Dermis blood vessel endothelial cell (primary cell): ENCODE data around the gene ALOXE3. TPM values are rescaled to one million over a fixed set of nuclear protein-coding genes. Genes with fewer than 3 reads are reported as not detected.

Experiments used
- DNase-seq: peaks from one replicate; pipeline ENCODE4 v3.0.0; 2010
- total RNA-seq: library from RNA; depleted of rRNA; stranded (reverse); fragments of >200 nt; gene quantifications from 2 replicates; pipeline ENCODE4 v1.2.3, GENCODE V29; 2014

Gene ALOXE3
- 0.05 TPM in 1 of 2 replicates, not detected in the other for total RNA-seq

- DNase-seq, result peak; percentile 52
Observed at GRCh38 chr17:8117980-8118768, at the start of gene ALOXE3. Gene ALOXE3 (minus strand): TSS chr17:8118514. CDS start chr17:8117990, 524 bp downstream.

GRCh38 chr17:8167526-8167925 is 49.2 kb upstream of the ALOXE3 start:
- no peak for DNase-seq

GRCh38 chr17:8166731-8167130 is 48.4 kb upstream of the ALOXE3 start:
- DNase-seq, result no peak

- no peak for DNase-seq
Observed at GRCh38 chr17:8164815-8165131, 46.5 kb upstream of the ALOXE3 start.

GRCh38 chr17:8163978-8164814 is 45.9 kb upstream of the ALOXE3 start:
- no peak for DNase-seq

- DNase-seq, result peak; percentile 25
Observed at GRCh38 chr17:8162997-8163977, 45.0 kb upstream of the ALOXE3 start.

GRCh38 chr17:8162233-8162996 is 44.1 kb upstream of the ALOXE3 start, which contains the start of gene VAMP2:
Gene VAMP2 (minus strand): TSS chr17:8162948. CDS start chr17:8162879, 69 bp downstream.
- DNase-seq, result peak; percentile 80

- DNase-seq, result no peak
Observed at GRCh38 chr17:8161289-8162232, 43.2 kb upstream of the ALOXE3 start.

- no peak for DNase-seq
Observed at GRCh38 chr17:8160741-8161221, 42.5 kb upstream of the ALOXE3 start.

- DNase-seq, result no peak
Observed at GRCh38 chr17:8160224-8160577, 41.9 kb upstream of the ALOXE3 start.

GRCh38 chr17:8159459-8160223 is 41.3 kb upstream of the ALOXE3 start:
- DNase-seq, result no peak

- DNase-seq, result no peak
Observed at GRCh38 chr17:8159032-8159400, 40.7 kb upstream of the ALOXE3 start.

GRCh38 chr17:8158267-8159031 is 40.1 kb upstream of the ALOXE3 start:
- DNase-seq, result peak; percentile 96

GRCh38 chr17:8156246-8156992 is 38.1 kb upstream of the ALOXE3 start:
- DNase-seq, result peak; percentile 100

- DNase-seq, result no peak
Observed at GRCh38 chr17:8155996-8156245, 37.6 kb upstream of the ALOXE3 start.

GRCh38 chr17:8155231-8155995 is 37.1 kb upstream of the ALOXE3 start:
- DNase-seq, result no peak

- no peak for DNase-seq
Observed at GRCh38 chr17:8154608-8155155, 36.4 kb upstream of the ALOXE3 start.
